Panc1 (cell line): ENCODE data around the gene DCUN1D1. TPM values are rescaled to one million over a fixed set of nuclear protein-coding genes. Genes with fewer than 3 reads are reported as not detected.

Experiments used
- ATAC-seq: fragments of 200-7000 bp; cut with Tn5 transposase; 2 replicates; pipeline ENCODE4 v1.9.1; 2020; ENCODE audit warnings: mild to moderate bottlenecking, moderate library complexity
- BruUV-seq: library from RNA; stranded (reverse); fragments of 400-500 nt; replicated peaks from 2 replicates; lab custom pipeline; 2021; lab: Mats Ljungman, UMichigan
- CTCF ChIA-PET: fragments of 300-600 bp; sonication (Branson Sonifier 250); formaldehyde crosslinking; loops from one replicate; lab custom pipeline; 2022; ENCODE audit warnings: antibody characterized with exemption; lab: Charles Lee
- POLR2A ChIA-PET: fragments of 300-600 bp; sonication (Branson Sonifier 250); formaldehyde crosslinking; loops from one replicate; lab custom pipeline; 2022; ENCODE audit warnings: antibody characterized with exemption; lab: Charles Lee
- DNase-seq: peaks from one replicate; pipeline ENCODE4 v3.0.0-alpha.2; 2010; ENCODE audit warnings: low read depth, low spot score
- H3K27ac ChIP-seq: 2 replicates; pipeline ENCODE4 v1.5.1; 2011; ENCODE audit warnings: mild to moderate bottlenecking, low read length, inconsistent platforms
- H3K27me3 ChIP-seq: fragments of 200-500 bp; sonication (Bioruptor generic); 2 replicates; pipeline ENCODE4 v1.6.0; 2014; ENCODE audit warnings: low read length, inconsistent platforms; ENCODE audit not compliant: control insufficient read depth, insufficient read depth
- H3K36me3 ChIP-seq: fragments of 200-500 bp; sonication (Bioruptor generic); 2 replicates; pipeline ENCODE4 v1.5.1; 2014; ENCODE audit warnings: inconsistent platforms, mild to moderate bottlenecking, low read length, moderate library complexity; ENCODE audit not compliant: control insufficient read depth, insufficient read depth
- H3K4me1 ChIP-seq: 2 replicates; pipeline ENCODE4 v1.5.1; 2011; ENCODE audit warnings: inconsistent platforms, mild to moderate bottlenecking, low read length, moderate library complexity; ENCODE audit not compliant: control insufficient read depth, insufficient read depth
- H3K4me3 ChIP-seq, 2 experiments: 2 replicates each; pipeline ENCODE4 v1.5.1; 2011 to 2012; ENCODE audit warnings: low read depth in 2 of 2, low read length in 2 of 2, mild to moderate bottlenecking in 2 of 2, inconsistent platforms in 1 of 2, moderate library complexity in 1 of 2
- H3K9me3 ChIP-seq: fragments of 200-500 bp; sonication (Bioruptor generic); 2 replicates; pipeline ENCODE4 v1.5.1; 2014; ENCODE audit warnings: low read depth, mild to moderate bottlenecking, inconsistent platforms, low read length, moderate library complexity; ENCODE audit not compliant: control insufficient read depth, insufficient read depth
- CTCF ChIP-seq: fragments of 450-650 bp; IDR thresholded peaks from 2 replicates; pipeline ENCODE4 v1.5.1; 2017; ENCODE audit warnings: mild to moderate bottlenecking
- POLR2AphosphoS5 ChIP-seq: IDR thresholded peaks from 2 replicates; pipeline ENCODE4 v1.6.1; 2012; ENCODE audit warnings: mild to moderate bottlenecking, low read depth, low read length, moderate library complexity
- REST ChIP-seq, 2 experiments: IDR thresholded peaks; 2 replicates each; pipeline ENCODE4 v1.6.1; 2011 to 2012; ENCODE audit warnings: low read depth in 2 of 2, control low read depth in 1 of 2, low read length in 1 of 2, mild to moderate bottlenecking in 1 of 2, moderate library complexity in 1 of 2; ENCODE audit not compliant: insufficient read depth in 1 of 2
- SIN3A ChIP-seq: IDR thresholded peaks from 2 replicates; pipeline ENCODE4 v1.6.1; 2012; ENCODE audit warnings: low read depth, mild to moderate bottlenecking, low read length, moderate library complexity, borderline replicate concordance; ENCODE audit not compliant: insufficient read depth
- TCF7L2 ChIP-seq: IDR thresholded peaks from 2 replicates; pipeline ENCODE4 v1.6.1; 2011; ENCODE audit warnings: mild to moderate bottlenecking, low read depth, low read length, inconsistent platforms
- in situ Hi-C: cut with HindIII; loops from 2 replicates; pipeline ENCODE4 v1.10.0; 2016; ENCODE audit warnings: low sequenced_read_pairs, low pct_unique_long_range_greater_than_20kb
- intact Hi-C: fragments of 100-400 bp; cut with micrococcal nuclease; formaldehyde crosslinking; loops from one replicate; pipeline ENCODE4 v1.10.0; 2022; ENCODE audit not compliant: unreplicated experiment
- total RNA-seq: library from RNA; stranded (reverse); gene quantifications from one replicate; pipeline ENCODE4 v1.2.1, GENCODE V29; 2021; ENCODE audit not compliant: unreplicated experiment

DCUN1D1 gene
- total RNA-seq, 1 experiment from 2014 or later = 68.1 TPM

- in situ Hi-C loops (no loop called here), intact Hi-C loops (no loop called here)
- DNase-seq (no peak), ATAC-seq (no peak)
- no peak for TF ChIP-seq TCF7L2
- TF ChIP-seq CTCF = no peak
- no peak for TF ChIP-seq REST (IDR thresholded peaks at IDR 0.05; ENCODE audit: insufficient read depth in 1 of 2, low read depth in 2 of 2, low read length in 1 of 2)
- TF ChIP-seq SIN3A = no peak
- no peak for TF ChIP-seq POLR2AphosphoS5
- BruUV-seq = no TSS peak
- Histone ChIP-seq H3K4me3 (no peak overlapping the region), H3K27me3 (no peaks in the 10 kb centered on the region), H3K27ac (no peak overlapping the region), H3K9me3 (no peaks in the 10 kb centered on the region), H3K36me3 (0 out of 2 replicates have a peak, but pooled peaks cover 2% of the 10 kb centered on the region), H3K4me1 (no peaks in the 10 kb centered on the region)
- POLR2A ChIA-PET = no interaction called here
- CTCF ChIA-PET = no interaction called here
These were observed 46.9 kb upstream of the DCUN1D1 start for GRCh38 chr3:183027276-183027675.

GRCh38 chr3:183022936-183023516 is 42.7 kb upstream of the DCUN1D1 start:
- CTCF ChIA-PET = no interaction called here
- no peaks in the 10 kb centered on the region for H3K4me1 ChIP-seq
- H3K4me3 ChIP-seq = no peak overlapping the region
- H3K27me3 ChIP-seq = no peaks in the 10 kb centered on the region
- BruUV-seq = no TSS peak
- intact Hi-C loops (no loop called here), in situ Hi-C loops (no loop called here)
- POLR2A ChIA-PET = no interaction called here
- TF ChIP-seq CTCF (no peak), SIN3A (no peak), POLR2AphosphoS5 (no peak), TCF7L2 (no peak), REST (IDR thresholded peaks at IDR 0.05; ENCODE audit: insufficient read depth in 1 of 2, low read depth in 2 of 2, low read length in 1 of 2) (no peak)
- DNase-seq (no peak), ATAC-seq (no peak)
- H3K27ac ChIP-seq = no peak overlapping the region
- no peaks in the 10 kb centered on the region for H3K9me3 ChIP-seq
- H3K36me3 ChIP-seq = peaks cover 2% of the 10 kb centered on the region; the same call in 1 of the 2 replicates
